Activated B cell treated with CpG ODN at 0.5 μM for 24 hours (primary cell): ENCODE results near the gene CAMTA1. TPM values are rescaled to one million over a fixed set of nuclear protein-coding genes. Genes with fewer than 3 reads are reported as not detected.

Source experiments
- ATAC-seq: fragments of 200-7000 bp; cut with Tn5 transposase; one replicate; pipeline ENCODE4 v1.10.0; 2021; ENCODE audit warnings: low read depth, mild to moderate bottlenecking, moderate library complexity
- CTCF ChIA-PET: fragments of 350-600 bp; sonication (Branson Sonifier 250); formaldehyde crosslinking; loops from one replicate; lab custom pipeline; 2021; ENCODE audit warnings: antibody characterized with exemption; lab: Charles Lee
- POLR2A ChIA-PET: fragments of 350-600 bp; sonication (Branson Sonifier 250); formaldehyde crosslinking; loops from one replicate; lab custom pipeline; 2021; ENCODE audit warnings: antibody characterized with exemption; lab: Charles Lee
- DNase-seq: peaks from one replicate; pipeline ENCODE4 v3.0.0; 2022
- H3K27ac Mint-ChIP-seq: one replicate; pipeline ENCODE4 v1.8.0; 2020; ENCODE audit warnings: mixed read lengths
- H3K27me3 Mint-ChIP-seq: one replicate; pipeline ENCODE4 v1.8.0; 2021; ENCODE audit warnings: mixed read lengths
- H3K36me3 Mint-ChIP-seq: one replicate; pipeline ENCODE4 v1.8.0; 2021; ENCODE audit warnings: low read depth, mixed read lengths
- H3K4me1 Mint-ChIP-seq: one replicate; pipeline ENCODE4 v1.8.0; 2021; ENCODE audit warnings: mixed read lengths
- H3K4me3 Mint-ChIP-seq: one replicate; pipeline ENCODE4 v1.8.0; 2020; ENCODE audit warnings: mild to moderate bottlenecking, mixed read lengths
- H3K9me3 Mint-ChIP-seq: one replicate; pipeline ENCODE4 v1.8.0; 2020; ENCODE audit warnings: mixed read lengths
- intact Hi-C: fragments of 100-400 bp; cut with micrococcal nuclease; formaldehyde crosslinking; loops from one replicate; pipeline ENCODE4 v1.15.1; 2024
- total RNA-seq: library from RNA; stranded (reverse); gene quantifications from 2 replicates; pipeline ENCODE4 v1.2.3, GENCODE V29; 2022
- TF ChIP-seq, protein P1 (sequence below): fragments of 200-600 bp; IDR thresholded peaks from one replicate; pipeline ENCODE4 v1.8.0; 2022; ENCODE audit warnings: antibody characterized with exemption, mild to moderate bottlenecking

Gene CAMTA1
- total RNA-seq, 1 donor from 2014 or later, result 49.8 TPM

- DNase-seq (no peak), ATAC-seq (no peak)
- intact Hi-C loops, result no loop called here
- TF ChIP-seq, protein P1, sequence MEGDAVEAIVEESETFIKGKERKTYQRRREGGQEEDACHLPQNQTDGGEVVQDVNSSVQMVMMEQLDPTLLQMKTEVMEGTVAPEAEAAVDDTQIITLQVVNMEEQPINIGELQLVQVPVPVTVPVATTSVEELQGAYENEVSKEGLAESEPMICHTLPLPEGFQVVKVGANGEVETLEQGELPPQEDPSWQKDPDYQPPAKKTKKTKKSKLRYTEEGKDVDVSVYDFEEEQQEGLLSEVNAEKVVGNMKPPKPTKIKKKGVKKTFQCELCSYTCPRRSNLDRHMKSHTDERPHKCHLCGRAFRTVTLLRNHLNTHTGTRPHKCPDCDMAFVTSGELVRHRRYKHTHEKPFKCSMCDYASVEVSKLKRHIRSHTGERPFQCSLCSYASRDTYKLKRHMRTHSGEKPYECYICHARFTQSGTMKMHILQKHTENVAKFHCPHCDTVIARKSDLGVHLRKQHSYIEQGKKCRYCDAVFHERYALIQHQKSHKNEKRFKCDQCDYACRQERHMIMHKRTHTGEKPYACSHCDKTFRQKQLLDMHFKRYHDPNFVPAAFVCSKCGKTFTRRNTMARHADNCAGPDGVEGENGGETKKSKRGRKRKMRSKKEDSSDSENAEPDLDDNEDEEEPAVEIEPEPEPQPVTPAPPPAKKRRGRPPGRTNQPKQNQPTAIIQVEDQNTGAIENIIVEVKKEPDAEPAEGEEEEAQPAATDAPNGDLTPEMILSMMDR, result no peak
- Mint-ChIP-seq H3K36me3 (no peaks in the 10 kb centered on the region), H3K9me3 (no peaks in the 10 kb centered on the region), H3K4me3 (no peak overlapping the region), H3K27me3 (peaks cover 6% of the 10 kb centered on the region), H3K4me1 (no peaks in the 10 kb centered on the region), H3K27ac (no peak overlapping the region)
- POLR2A ChIA-PET, result no interaction called here
- CTCF ChIA-PET, result no interaction called here
Observed at GRCh38 chr1:6948416-6948815, 163.2 kb downstream of the CAMTA1 start.

- no peak overlapping the region for H3K4me3 Mint-ChIP-seq
- no peak for ATAC-seq
- H3K27ac Mint-ChIP-seq, result no peak overlapping the region
- TF ChIP-seq, protein P1, result no peak
- no peaks in the 10 kb centered on the region for H3K36me3 Mint-ChIP-seq
- no peak for DNase-seq
- ChIA-PET CTCF (no interaction called here), POLR2A (no interaction called here)
- no peaks in the 10 kb centered on the region for H3K9me3 Mint-ChIP-seq
- H3K27me3 Mint-ChIP-seq, result peaks cover 6% of the 10 kb centered on the region
- intact Hi-C loops, result no loop called here
- H3K4me1 Mint-ChIP-seq, result no peaks in the 10 kb centered on the region
Observed at GRCh38 chr1:6948861-6949260, 163.6 kb downstream of the CAMTA1 start.

- no peaks in the 10 kb centered on the region for H3K4me1 Mint-ChIP-seq
- no peak for ATAC-seq
Observed at GRCh38 chr1:6950001-6950765, 164.9 kb downstream of the CAMTA1 start.

DNA sequence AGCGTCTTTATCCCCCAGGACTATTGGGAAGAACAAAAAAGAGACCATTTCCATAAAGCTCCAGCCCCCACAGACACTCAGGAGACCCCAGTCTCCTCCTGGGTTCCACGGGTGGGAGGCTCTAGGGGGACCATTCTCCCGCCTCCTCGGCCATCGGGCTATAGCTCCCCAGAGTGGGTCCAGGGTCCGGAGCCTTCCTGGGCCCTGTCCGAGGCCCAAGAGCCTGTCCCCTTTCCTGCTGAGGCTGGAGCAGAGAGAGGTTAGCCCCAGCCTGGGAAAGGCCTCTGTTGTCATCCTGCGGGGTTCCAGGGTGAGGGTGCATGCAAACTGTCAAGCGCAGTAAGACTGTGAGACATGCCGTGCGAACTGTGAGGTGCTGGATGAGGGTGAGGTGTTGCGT is 166.3 kb downstream of the CAMTA1 start:
- CTCF ChIA-PET, result no interaction called here
- TF ChIP-seq, protein P1, result no peak
- Mint-ChIP-seq H3K36me3 (no peaks in the 10 kb centered on the region), H3K4me3 (no peak overlapping the region), H3K9me3 (no peaks in the 10 kb centered on the region), H3K4me1 (no peaks in the 10 kb centered on the region), H3K27me3 (peaks cover 6% of the 10 kb centered on the region), H3K27ac (no peak overlapping the region)
- intact Hi-C loops, result no loop called here
- no peak for DNase-seq
- POLR2A ChIA-PET, result no interaction called here
- no peak for ATAC-seq

More at GRCh38 chr1:6950001-6950765, 164.9 kb downstream of the CAMTA1 start:
- Mint-ChIP-seq H3K27me3 (peaks cover 6% of the 10 kb centered on the region), H3K9me3 (no peaks in the 10 kb centered on the region), H3K4me3 (no peak overlapping the region), H3K36me3 (no peaks in the 10 kb centered on the region), H3K27ac (no peak overlapping the region)
- POLR2A ChIA-PET, result no interaction called here
- intact Hi-C loops, result no loop called here
- CTCF ChIA-PET, result no interaction called here
- DNase-seq, result no peak
- TF ChIP-seq, protein P1, result no peak

- intact Hi-C loops, result no loop called here
- Mint-ChIP-seq H3K27ac (no peak overlapping the region), H3K27me3 (peaks cover 5% of the 10 kb centered on the region), H3K4me1 (no peaks in the 10 kb centered on the region), H3K9me3 (no peaks in the 10 kb centered on the region), H3K36me3 (no peaks in the 10 kb centered on the region), H3K4me3 (no peak overlapping the region)
- ATAC-seq, result no peak
- TF ChIP-seq, protein P1, result no peak
- CTCF ChIA-PET, result no interaction called here
- POLR2A ChIA-PET, result no interaction called here
- no peak for DNase-seq
Observed at GRCh38 chr1:6953216-6953615, 168.0 kb downstream of the CAMTA1 start.
